HepG2 (cell line): Measurements from ENCODE around the gene MRFAP1. TPM values are rescaled to one million over a fixed set of nuclear protein-coding genes. Genes with fewer than 3 reads are reported as not detected.

Experiments
- AKAP8 ChIP-seq: sonication (generic); formaldehyde crosslinking; IDR thresholded peaks from 2 replicates; pipeline ENCODE4 v1.5.1; 2020; ENCODE audit warnings: mild to moderate bottlenecking, missing genetic modification reagents
- BRD4 ChIP-seq: sonication (generic); formaldehyde crosslinking; IDR thresholded peaks from 2 replicates; pipeline ENCODE4 v1.4.0; 2020; ENCODE audit warnings: missing genetic modification reagents
- CBX1 ChIP-seq: IDR thresholded peaks from one replicate; pipeline ENCODE4 v1.6.1; 2016; ENCODE audit warnings: antibody characterized with exemption, low read depth
- ERF ChIP-seq: IDR thresholded peaks from 2 replicates; pipeline ENCODE4 v1.6.1; 2018; ENCODE audit warnings: missing biosample characterization, missing genetic modification reagents
- MED1 ChIP-seq: sonication (generic); formaldehyde crosslinking; IDR thresholded peaks from 2 replicates; pipeline ENCODE4 v1.4.0; 2020; ENCODE audit warnings: missing genetic modification reagents
- MED8 ChIP-seq: sonication (generic); formaldehyde crosslinking; IDR thresholded peaks from 2 replicates; pipeline ENCODE4 v1.8.1; 2023; ENCODE audit warnings: mild to moderate bottlenecking, missing genetic modification reagents; ENCODE audit not compliant: insufficient replicate concordance
- MTF2 ChIP-seq: sonication (generic); formaldehyde crosslinking; IDR thresholded peaks from 2 replicates; pipeline ENCODE4 v1.5.0; 2020; ENCODE audit warnings: missing genetic modification reagents, borderline replicate concordance
- RARA ChIP-seq: IDR thresholded peaks from 2 replicates; pipeline ENCODE4 v1.6.1; 2016; ENCODE audit warnings: missing genetic modification reagents, missing compliant biosample characterization
- SPEN ChIP-seq: sonication (generic); formaldehyde crosslinking; IDR thresholded peaks from 2 replicates; pipeline ENCODE4 v1.5.1; 2020; ENCODE audit warnings: low read depth, mild to moderate bottlenecking, missing genetic modification reagents
- ZBTB7B ChIP-seq: sonication (generic); formaldehyde crosslinking; IDR thresholded peaks from 2 replicates; pipeline ENCODE4 v1.4.0; 2020; ENCODE audit warnings: missing genetic modification reagents
- ZFP37 ChIP-seq: sonication (generic); formaldehyde crosslinking; IDR thresholded peaks from 2 replicates; pipeline ENCODE4 v1.4.0; 2020; ENCODE audit warnings: missing genetic modification reagents, borderline replicate concordance
- ZNF367 ChIP-seq: sonication (generic); formaldehyde crosslinking; IDR thresholded peaks from 2 replicates; pipeline ENCODE4 v1.4.0; 2020; ENCODE audit warnings: missing genetic modification reagents, borderline replicate concordance
- polyA plus RNA-seq, 8 experiments: library from polyadenylated mRNA; depleted of rRNA in 3 of 8; stranded (reverse) in 7 of 8; unstranded in 1 of 8; fragments of >200 nt; fragmentation: Illumina TruSeq in 4 of 8; extraction: Trizol in 4 of 8; gene quantifications; 2 replicates each; pipeline versions ENCODE4 v1.2.1 to v1.2.3, GENCODE V29; 2011 to 2016; ENCODE audit warnings: low read depth in 4 of 8, missing spikeins in 1 of 8, mixed read lengths in 1 of 8; ENCODE audit not compliant: insufficient read depth in 1 of 8
- total RNA-seq, 5 experiments: library from RNA; depleted of rRNA; stranded (reverse); fragments of >200 nt; fragmentation: Illumina TruSeq; extraction: Trizol; gene quantifications; 2 replicates each; pipeline ENCODE4 v1.2.3, GENCODE V29; 2016; ENCODE audit warnings: low read depth in 1 of 5
- TF ChIP-seq, protein P1 (sequence below): sonication (generic); formaldehyde crosslinking; IDR thresholded peaks from 2 replicates; pipeline ENCODE4 v1.4.0; 2020; ENCODE audit warnings: mild to moderate bottlenecking, missing genetic modification reagents
- TF ChIP-seq, protein P2 (sequence below): IDR thresholded peaks from 2 replicates; pipeline ENCODE4 v1.6.1; 2012; ENCODE audit warnings: inconsistent platforms
- TF ChIP-seq, protein P3 (sequence below): sonication (generic); formaldehyde crosslinking; IDR thresholded peaks from 2 replicates; pipeline ENCODE4 v1.8.0; 2022; ENCODE audit warnings: mild to moderate bottlenecking, missing genetic modification reagents
- TF ChIP-seq, protein P4 (sequence below): sonication (generic); formaldehyde crosslinking; IDR thresholded peaks from 2 replicates; pipeline ENCODE4 v1.4.0; 2020; ENCODE audit warnings: missing genetic modification reagents
- TF ChIP-seq, protein P5 (sequence below): sonication (generic); formaldehyde crosslinking; IDR thresholded peaks from 2 replicates; pipeline ENCODE4 v1.5.0; 2020; ENCODE audit warnings: mild to moderate bottlenecking, missing genetic modification reagents, moderate library complexity
- TF ChIP-seq, protein P6 (sequence below): sonication (generic); formaldehyde crosslinking; IDR thresholded peaks from 2 replicates; pipeline ENCODE4 v1.4.0; 2020; ENCODE audit warnings: missing genetic modification reagents, borderline replicate concordance

The MRFAP1 gene
- total and polyA plus RNA-seq, 2 of the 13 experiments (the other 11 are each of a cell fraction or from before 2014, with no cell fraction given), result 112 to 158 TPM

DNA sequence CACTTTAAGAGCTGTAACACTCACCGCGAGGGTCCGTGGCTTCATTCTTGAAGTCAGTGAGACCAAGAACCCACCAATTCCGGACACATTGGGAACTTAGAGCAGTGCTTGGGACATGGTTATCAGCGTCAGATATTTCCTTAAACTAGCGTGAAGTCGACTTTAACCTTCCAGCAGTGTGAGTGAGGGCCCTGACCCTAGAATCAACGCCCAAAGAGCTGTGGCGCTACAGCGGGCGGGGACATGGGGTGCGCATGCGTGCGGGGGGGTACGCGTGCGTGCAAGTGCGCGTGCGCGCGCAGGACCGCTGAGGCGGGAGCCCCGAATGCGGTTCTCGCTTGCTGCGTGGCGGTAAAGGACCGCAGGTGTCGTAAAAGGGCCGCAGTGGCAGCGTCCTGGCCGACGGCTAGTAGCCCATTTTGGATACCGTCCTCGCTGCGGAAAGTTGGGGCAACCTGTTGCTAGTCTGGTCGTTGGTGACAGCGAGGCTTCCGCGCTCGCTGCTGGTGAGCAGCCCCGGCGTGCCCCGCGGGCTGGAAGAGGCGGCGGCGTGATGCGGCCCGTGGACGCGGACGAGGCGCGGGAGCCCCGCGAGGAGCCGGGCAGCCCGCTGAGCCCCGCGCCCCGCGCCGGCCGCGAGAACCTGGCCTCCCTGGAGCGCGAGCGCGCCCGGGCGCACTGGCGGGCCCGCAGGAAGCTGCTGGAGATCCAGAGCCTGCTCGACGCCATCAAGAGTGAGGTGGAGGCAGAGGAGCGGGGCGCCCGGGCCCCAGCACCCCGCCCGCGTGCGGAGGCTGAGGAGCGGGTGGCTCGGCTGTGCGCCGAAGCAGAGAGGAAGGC, 33.4 kb downstream of the MRFAP1 start (continued):
- no peak for TF ChIP-seq MED8 (CRISPR knock-in tag)
- TF ChIP-seq ZNF367 (CRISPR knock-in tag), result no peak; the same call in 1 of the 2 replicates
- TF ChIP-seq, protein P1, sequence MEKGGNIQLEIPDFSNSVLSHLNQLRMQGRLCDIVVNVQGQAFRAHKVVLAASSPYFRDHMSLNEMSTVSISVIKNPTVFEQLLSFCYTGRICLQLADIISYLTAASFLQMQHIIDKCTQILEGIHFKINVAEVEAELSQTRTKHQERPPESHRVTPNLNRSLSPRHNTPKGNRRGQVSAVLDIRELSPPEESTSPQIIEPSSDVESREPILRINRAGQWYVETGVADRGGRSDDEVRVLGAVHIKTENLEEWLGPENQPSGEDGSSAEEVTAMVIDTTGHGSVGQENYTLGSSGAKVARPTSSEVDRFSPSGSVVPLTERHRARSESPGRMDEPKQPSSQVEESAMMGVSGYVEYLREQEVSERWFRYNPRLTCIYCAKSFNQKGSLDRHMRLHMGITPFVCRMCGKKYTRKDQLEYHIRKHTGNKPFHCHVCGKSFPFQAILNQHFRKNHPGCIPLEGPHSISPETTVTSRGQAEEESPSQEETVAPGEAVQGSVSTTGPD (CRISPR knock-in tag), result no peak
- peak; percentile 24 for TF ChIP-seq CBX1
- peak; percentile 91 for TF ChIP-seq ERF (CRISPR knock-in tag)
- 0 out of 2 replicates have a peak, but pooled peaks have one; percentile 28 for TF ChIP-seq ZFP37
- TF ChIP-seq ZBTB7B (CRISPR knock-in tag), result no peak
- peak; percentile 75; the same call in 1 of the 2 replicates for TF ChIP-seq SPEN (CRISPR knock-in tag)
- no peak; the same call in 1 of the 2 replicates for TF ChIP-seq AKAP8 (CRISPR knock-in tag)
- no peak for TF ChIP-seq MTF2
- TF ChIP-seq MED1 (CRISPR knock-in tag), result peak; percentile 77
- TF ChIP-seq, protein P2, sequence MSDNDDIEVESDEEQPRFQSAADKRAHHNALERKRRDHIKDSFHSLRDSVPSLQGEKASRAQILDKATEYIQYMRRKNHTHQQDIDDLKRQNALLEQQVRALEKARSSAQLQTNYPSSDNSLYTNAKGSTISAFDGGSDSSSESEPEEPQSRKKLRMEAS, result peak; percentile 96
- TF ChIP-seq, protein P3, sequence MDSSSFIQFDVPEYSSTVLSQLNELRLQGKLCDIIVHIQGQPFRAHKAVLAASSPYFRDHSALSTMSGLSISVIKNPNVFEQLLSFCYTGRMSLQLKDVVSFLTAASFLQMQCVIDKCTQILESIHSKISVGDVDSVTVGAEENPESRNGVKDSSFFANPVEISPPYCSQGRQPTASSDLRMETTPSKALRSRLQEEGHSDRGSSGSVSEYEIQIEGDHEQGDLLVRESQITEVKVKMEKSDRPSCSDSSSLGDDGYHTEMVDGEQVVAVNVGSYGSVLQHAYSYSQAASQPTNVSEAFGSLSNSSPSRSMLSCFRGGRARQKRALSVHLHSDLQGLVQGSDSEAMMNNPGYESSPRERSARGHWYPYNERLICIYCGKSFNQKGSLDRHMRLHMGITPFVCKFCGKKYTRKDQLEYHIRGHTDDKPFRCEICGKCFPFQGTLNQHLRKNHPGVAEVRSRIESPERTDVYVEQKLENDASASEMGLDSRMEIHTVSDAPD (CRISPR knock-in tag), result no peak; the same call in 1 of the 2 replicates
- no peak; the same call in 1 of the 2 replicates for TF ChIP-seq BRD4
- peak; percentile 51 for TF ChIP-seq RARA (CRISPR knock-in tag)
- TF ChIP-seq, protein P4, sequence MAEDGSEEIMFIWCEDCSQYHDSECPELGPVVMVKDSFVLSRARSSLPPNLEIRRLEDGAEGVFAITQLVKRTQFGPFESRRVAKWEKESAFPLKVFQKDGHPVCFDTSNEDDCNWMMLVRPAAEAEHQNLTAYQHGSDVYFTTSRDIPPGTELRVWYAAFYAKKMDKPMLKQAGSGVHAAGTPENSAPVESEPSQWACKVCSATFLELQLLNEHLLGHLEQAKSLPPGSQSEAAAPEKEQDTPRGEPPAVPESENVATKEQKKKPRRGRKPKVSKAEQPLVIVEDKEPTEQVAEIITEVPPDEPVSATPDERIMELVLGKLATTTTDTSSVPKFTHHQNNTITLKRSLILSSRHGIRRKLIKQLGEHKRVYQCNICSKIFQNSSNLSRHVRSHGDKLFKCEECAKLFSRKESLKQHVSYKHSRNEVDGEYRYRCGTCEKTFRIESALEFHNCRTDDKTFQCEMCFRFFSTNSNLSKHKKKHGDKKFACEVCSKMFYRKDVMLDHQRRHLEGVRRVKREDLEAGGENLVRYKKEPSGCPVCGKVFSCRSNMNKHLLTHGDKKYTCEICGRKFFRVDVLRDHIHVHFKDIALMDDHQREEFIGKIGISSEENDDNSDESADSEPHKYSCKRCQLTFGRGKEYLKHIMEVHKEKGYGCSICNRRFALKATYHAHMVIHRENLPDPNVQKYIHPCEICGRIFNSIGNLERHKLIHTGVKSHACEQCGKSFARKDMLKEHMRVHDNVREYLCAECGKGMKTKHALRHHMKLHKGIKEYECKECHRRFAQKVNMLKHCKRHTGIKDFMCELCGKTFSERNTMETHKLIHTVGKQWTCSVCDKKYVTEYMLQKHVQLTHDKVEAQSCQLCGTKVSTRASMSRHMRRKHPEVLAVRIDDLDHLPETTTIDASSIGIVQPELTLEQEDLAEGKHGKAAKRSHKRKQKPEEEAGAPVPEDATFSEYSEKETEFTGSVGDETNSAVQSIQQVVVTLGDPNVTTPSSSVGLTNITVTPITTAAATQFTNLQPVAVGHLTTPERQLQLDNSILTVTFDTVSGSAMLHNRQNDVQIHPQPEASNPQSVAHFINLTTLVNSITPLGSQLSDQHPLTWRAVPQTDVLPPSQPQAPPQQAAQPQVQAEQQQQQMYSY (CRISPR knock-in tag), result no peak
- TF ChIP-seq, protein P5, sequence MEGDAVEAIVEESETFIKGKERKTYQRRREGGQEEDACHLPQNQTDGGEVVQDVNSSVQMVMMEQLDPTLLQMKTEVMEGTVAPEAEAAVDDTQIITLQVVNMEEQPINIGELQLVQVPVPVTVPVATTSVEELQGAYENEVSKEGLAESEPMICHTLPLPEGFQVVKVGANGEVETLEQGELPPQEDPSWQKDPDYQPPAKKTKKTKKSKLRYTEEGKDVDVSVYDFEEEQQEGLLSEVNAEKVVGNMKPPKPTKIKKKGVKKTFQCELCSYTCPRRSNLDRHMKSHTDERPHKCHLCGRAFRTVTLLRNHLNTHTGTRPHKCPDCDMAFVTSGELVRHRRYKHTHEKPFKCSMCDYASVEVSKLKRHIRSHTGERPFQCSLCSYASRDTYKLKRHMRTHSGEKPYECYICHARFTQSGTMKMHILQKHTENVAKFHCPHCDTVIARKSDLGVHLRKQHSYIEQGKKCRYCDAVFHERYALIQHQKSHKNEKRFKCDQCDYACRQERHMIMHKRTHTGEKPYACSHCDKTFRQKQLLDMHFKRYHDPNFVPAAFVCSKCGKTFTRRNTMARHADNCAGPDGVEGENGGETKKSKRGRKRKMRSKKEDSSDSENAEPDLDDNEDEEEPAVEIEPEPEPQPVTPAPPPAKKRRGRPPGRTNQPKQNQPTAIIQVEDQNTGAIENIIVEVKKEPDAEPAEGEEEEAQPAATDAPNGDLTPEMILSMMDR (CRISPR knock-in tag), result peak; percentile 47
- TF ChIP-seq, protein P6, sequence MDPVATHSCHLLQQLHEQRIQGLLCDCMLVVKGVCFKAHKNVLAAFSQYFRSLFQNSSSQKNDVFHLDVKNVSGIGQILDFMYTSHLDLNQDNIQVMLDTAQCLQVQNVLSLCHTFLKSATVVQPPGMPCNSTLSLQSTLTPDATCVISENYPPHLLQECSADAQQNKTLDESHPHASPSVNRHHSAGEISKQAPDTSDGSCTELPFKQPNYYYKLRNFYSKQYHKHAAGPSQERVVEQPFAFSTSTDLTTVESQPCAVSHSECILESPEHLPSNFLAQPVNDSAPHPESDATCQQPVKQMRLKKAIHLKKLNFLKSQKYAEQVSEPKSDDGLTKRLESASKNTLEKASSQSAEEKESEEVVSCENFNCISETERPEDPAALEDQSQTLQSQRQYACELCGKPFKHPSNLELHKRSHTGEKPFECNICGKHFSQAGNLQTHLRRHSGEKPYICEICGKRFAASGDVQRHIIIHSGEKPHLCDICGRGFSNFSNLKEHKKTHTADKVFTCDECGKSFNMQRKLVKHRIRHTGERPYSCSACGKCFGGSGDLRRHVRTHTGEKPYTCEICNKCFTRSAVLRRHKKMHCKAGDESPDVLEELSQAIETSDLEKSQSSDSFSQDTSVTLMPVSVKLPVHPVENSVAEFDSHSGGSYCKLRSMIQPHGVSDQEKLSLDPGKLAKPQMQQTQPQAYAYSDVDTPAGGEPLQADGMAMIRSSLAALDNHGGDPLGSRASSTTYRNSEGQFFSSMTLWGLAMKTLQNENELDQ (CRISPR knock-in tag), result peak; percentile 58; the same call in 1 of the 2 replicates
